Ectodermal cell (in vitro differentiated cells): ENCODE results near the gene VSIG10L.

Experiments
- H3K27ac ChIP-seq: 2 replicates; pipeline ENCODE4 v1.7.0; 2013; ENCODE audit warnings: mild to moderate bottlenecking, low read depth, low read length; ENCODE audit not compliant: insufficient read depth, poor library complexity, severe bottlenecking
- H3K27me3 ChIP-seq: 2 replicates; pipeline ENCODE4 v1.7.0; 2013; ENCODE audit warnings: mild to moderate bottlenecking, low read length; ENCODE audit not compliant: insufficient read depth, control insufficient read depth, poor library complexity, severe bottlenecking
- H3K36me3 ChIP-seq: one replicate; pipeline ENCODE4 v1.7.0; 2013; ENCODE audit warnings: low read length; ENCODE audit not compliant: control insufficient read depth, insufficient read depth
- H3K4me1 ChIP-seq: one replicate; pipeline ENCODE4 v1.7.0; 2013; ENCODE audit warnings: low read length; ENCODE audit not compliant: control insufficient read depth, insufficient read depth
- H3K4me3 ChIP-seq: 2 replicates; pipeline ENCODE4 v1.7.0; 2013; ENCODE audit warnings: low read depth, low read length, control low read depth; ENCODE audit not compliant: insufficient read depth
- H3K9me3 ChIP-seq: 2 replicates; pipeline ENCODE4 v1.7.0; 2013; ENCODE audit warnings: mild to moderate bottlenecking, low read length, moderate library complexity; ENCODE audit not compliant: control insufficient read depth
- WGBS, 2 experiments: methylation state at CpG; one replicate each; pipeline ENCODE4 v1.1.7; 2013; ENCODE audit warnings: missing lambda C conversion rate in 2 of 2; 5-methylcytosine and 5-hydroxymethylcytosine counted together

VSIG10L gene

GRCh38 chr19:51338563-51339312 is 3.2 kb downstream of the VSIG10L start:
- peak overlapping the region; percentile 67 for H3K27ac ChIP-seq

GRCh38 chr19:51337861-51338562 is 3.9 kb downstream of the VSIG10L start:
- Histone ChIP-seq H3K27me3 (peaks cover 24% of the 10 kb centered on the region), H3K9me3 (no peaks in the 10 kb centered on the region), H3K27ac (no peak overlapping the region), H3K36me3 (no peaks in the 10 kb centered on the region), H3K4me3 (no peak overlapping the region), H3K4me1 (no peaks in the 10 kb centered on the region)
- 86% methylated on average over 19 of the region's 19 CpGs for WGBS, 2 experiments

More at GRCh38 chr19:51338563-51339312, 3.2 kb downstream of the VSIG10L start:
- H3K36me3 ChIP-seq, result no peaks in the 10 kb centered on the region
- WGBS, 2 experiments, result 11 to 12% methylated on average over 43 of the region's 43 CpGs
- H3K27me3 ChIP-seq, result peaks cover 24% of the 10 kb centered on the region
- H3K4me3 ChIP-seq, result peak overlapping the region; percentile 60
- H3K9me3 ChIP-seq, result no peaks in the 10 kb centered on the region
- H3K4me1 ChIP-seq, result no peaks in the 10 kb centered on the region

GRCh38 chr19:51337141-51337860 is 4.6 kb downstream of the VSIG10L start:
- H3K4me3 ChIP-seq, result no peak overlapping the region
- peaks cover 22% of the 10 kb centered on the region for H3K27me3 ChIP-seq
- H3K9me3 ChIP-seq, result no peaks in the 10 kb centered on the region
- no peak overlapping the region for H3K27ac ChIP-seq
- no peaks in the 10 kb centered on the region for H3K4me1 ChIP-seq
- WGBS, 2 experiments, result 95 to 97% methylated on average over 13 of the region's 13 CpGs
- no peaks in the 10 kb centered on the region for H3K36me3 ChIP-seq

- Histone ChIP-seq H3K4me1 (no peaks in the 10 kb centered on the region), H3K27ac (no peak overlapping the region), H3K4me3 (no peak overlapping the region), H3K27me3 (no peaks in the 10 kb centered on the region), H3K9me3 (no peaks in the 10 kb centered on the region), H3K36me3 (peaks cover 10% of the 10 kb centered on the region)
- WGBS, 2 experiments, result 93% methylated on average over 13 of the region's 13 CpGs
Observed at GRCh38 chr19:51333836-51334460, 8.0 kb downstream of the VSIG10L start.

GRCh38 chr19:51331716-51332115 is 10.2 kb downstream of the VSIG10L start:
- peaks cover 10% of the 10 kb centered on the region for H3K36me3 ChIP-seq
- H3K27ac ChIP-seq, result no peak overlapping the region
- H3K9me3 ChIP-seq, result no peaks in the 10 kb centered on the region
- H3K4me3 ChIP-seq, result no peak overlapping the region
- WGBS, 2 experiments, result 92 to 94% methylated on average over 6 of the region's 6 CpGs
- peaks cover 10% of the 10 kb centered on the region for H3K27me3 ChIP-seq
- no peaks in the 10 kb centered on the region for H3K4me1 ChIP-seq

- WGBS, 2 experiments, result 80 to 82% methylated on average over 3 of the region's 3 CpGs
- H3K4me1 ChIP-seq, result no peaks in the 10 kb centered on the region
- peaks cover 11% of the 10 kb centered on the region for H3K27me3 ChIP-seq
- H3K9me3 ChIP-seq, result no peaks in the 10 kb centered on the region
- H3K4me3 ChIP-seq, result no peak overlapping the region
- no peak overlapping the region for H3K27ac ChIP-seq
- peaks cover 10% of the 10 kb centered on the region for H3K36me3 ChIP-seq
Observed at GRCh38 chr19:51331193-51331592, 10.7 kb downstream of the VSIG10L start.

GRCh38 chr19:51330366-51330765 is 11.6 kb downstream of the VSIG10L start:
- Histone ChIP-seq H3K4me1 (no peaks in the 10 kb centered on the region), H3K36me3 (peaks cover 10% of the 10 kb centered on the region), H3K27ac (no peak overlapping the region), H3K4me3 (no peak overlapping the region), H3K9me3 (no peaks in the 10 kb centered on the region), H3K27me3 (peaks cover 11% of the 10 kb centered on the region)
- 95 to 97% methylated on average over 4 of the region's 4 CpGs for WGBS, 2 experiments

GRCh38 chr19:51329411-51329810 is 12.5 kb downstream of the VSIG10L start:
- Histone ChIP-seq H3K27ac (no peak overlapping the region), H3K27me3 (peaks cover 11% of the 10 kb centered on the region), H3K36me3 (peaks cover 10% of the 10 kb centered on the region), H3K4me1 (no peaks in the 10 kb centered on the region), H3K9me3 (no peaks in the 10 kb centered on the region), H3K4me3 (no peak overlapping the region)
- WGBS, 2 experiments, result 91 to 92% methylated on average over 5 of the region's 5 CpGs

- WGBS, 2 experiments, result 61 to 63% methylated on average over 75 of the region's 75 CpGs
- H3K36me3 ChIP-seq, result peaks cover 10% of the 10 kb centered on the region
- H3K27me3 ChIP-seq, result peaks cover 11% of the 10 kb centered on the region
- no peaks in the 10 kb centered on the region for H3K9me3 ChIP-seq
- H3K4me3 ChIP-seq, result no peak overlapping the region
- no peak overlapping the region for H3K27ac ChIP-seq
- H3K4me1 ChIP-seq, result no peaks in the 10 kb centered on the region
Observed at GRCh38 chr19:51327066-51328001, 14.6 kb downstream of the VSIG10L start.
